HepG2 (cell line): ENCODE measurements around the gene ZNF101. TPM values are rescaled to one million over a fixed set of nuclear protein-coding genes. Genes with fewer than 3 reads are reported as not detected.
A peak's percentile ranks its signal among the peaks of the same experiment; 100 is the strongest.

Source experiments
- ATF7-NPFF ChIP-seq: sonication (generic); formaldehyde crosslinking; IDR thresholded peaks from 2 replicates; pipeline ENCODE4 v1.8.1; 2023; ENCODE audit warnings: mild to moderate bottlenecking, low read depth, missing genetic modification reagents, moderate library complexity
- HCFC1 ChIP-seq: fragments of 150-350 bp; IDR thresholded peaks from 2 replicates; pipeline ENCODE4 v1.6.1; 2014; ENCODE audit warnings: low read depth, low read length
- MXI1 ChIP-seq: IDR thresholded peaks from 3 replicates; pipeline ENCODE4 v1.6.1; 2012; ENCODE audit warnings: low read depth, low read length, inconsistent platforms, borderline replicate concordance
- NFRKB ChIP-seq: fragments of 450-650 bp; IDR thresholded peaks from 2 replicates; pipeline ENCODE4 v1.6.1; 2017
- PAX8 ChIP-seq: sonication (generic); formaldehyde crosslinking; IDR thresholded peaks from 2 replicates; pipeline ENCODE4 v1.8.0; 2022; ENCODE audit warnings: mild to moderate bottlenecking, missing genetic modification reagents, borderline replicate concordance
- PHF8 ChIP-seq: sonication (generic); formaldehyde crosslinking; IDR thresholded peaks from 2 replicates; pipeline ENCODE4 v1.5.0; 2020; ENCODE audit warnings: missing genetic modification reagents
- SNAI1 ChIP-seq: sonication (generic); formaldehyde crosslinking; IDR thresholded peaks from 2 replicates; pipeline ENCODE4 v1.5.0; 2020; ENCODE audit warnings: mild to moderate bottlenecking, missing genetic modification reagents, borderline replicate concordance
- TARDBP ChIP-seq: sonication (generic); formaldehyde crosslinking; IDR thresholded peaks from 2 replicates; pipeline ENCODE4 v1.8.0; 2022; ENCODE audit warnings: mild to moderate bottlenecking, missing genetic modification reagents
- THYN1 ChIP-seq: sonication (generic); formaldehyde crosslinking; IDR thresholded peaks from 2 replicates; pipeline ENCODE4 v1.8.1; 2023; ENCODE audit warnings: low read depth, mild to moderate bottlenecking, moderate library complexity, missing genetic modification reagents, borderline replicate concordance
- TOE1 ChIP-seq: sonication (generic); formaldehyde crosslinking; IDR thresholded peaks from 2 replicates; pipeline ENCODE4 v1.4.0; 2020; ENCODE audit warnings: mild to moderate bottlenecking, missing genetic modification reagents
- ZNF264 ChIP-seq: sonication (generic); formaldehyde crosslinking; IDR thresholded peaks from 2 replicates; pipeline ENCODE4 v1.4.0; 2020; ENCODE audit warnings: missing genetic modification reagents
- ZNF747 ChIP-seq: sonication (generic); formaldehyde crosslinking; IDR thresholded peaks from 2 replicates; pipeline ENCODE4 v1.8.1; 2023; ENCODE audit warnings: missing genetic modification reagents, mild to moderate bottlenecking, borderline replicate concordance
- ZNF780A ChIP-seq: sonication (generic); formaldehyde crosslinking; IDR thresholded peaks from 2 replicates; pipeline ENCODE4 v1.8.0; 2022; ENCODE audit warnings: mild to moderate bottlenecking, missing genetic modification reagents, moderate library complexity
- polyA plus RNA-seq, 8 experiments: library from polyadenylated mRNA; depleted of rRNA in 3 of 8; stranded (reverse) in 7 of 8; unstranded in 1 of 8; fragments of >200 nt; fragmentation: Illumina TruSeq in 4 of 8; extraction: Trizol in 4 of 8; gene quantifications; 2 replicates each; pipeline versions ENCODE4 v1.2.1 to v1.2.3, GENCODE V29; 2011 to 2016; ENCODE audit warnings: low read depth in 4 of 8, missing spikeins in 1 of 8, mixed read lengths in 1 of 8; ENCODE audit not compliant: insufficient read depth in 1 of 8
- total RNA-seq, 5 experiments: library from RNA; depleted of rRNA; stranded (reverse); fragments of >200 nt; fragmentation: Illumina TruSeq; extraction: Trizol; gene quantifications; 2 replicates each; pipeline ENCODE4 v1.2.3, GENCODE V29; 2016; ENCODE audit warnings: low read depth in 1 of 5
- TF ChIP-seq, protein P1 (sequence below): sonication (generic); formaldehyde crosslinking; IDR thresholded peaks from 2 replicates; pipeline ENCODE4 v1.4.0; 2020; ENCODE audit warnings: missing genetic modification reagents
- TF ChIP-seq, protein P2 (sequence below): sonication (generic); formaldehyde crosslinking; IDR thresholded peaks from 2 replicates; pipeline ENCODE4 v1.9.0; 2021; ENCODE audit warnings: missing genetic modification reagents, borderline replicate concordance
- TF ChIP-seq, protein P3 (sequence below): sonication (generic); formaldehyde crosslinking; IDR thresholded peaks from 2 replicates; pipeline ENCODE4 v1.5.0; 2020; ENCODE audit warnings: missing genetic modification reagents
- TF ChIP-seq, protein P4 (sequence below): sonication (generic); formaldehyde crosslinking; IDR thresholded peaks from 2 replicates; pipeline ENCODE4 v1.5.1; 2020; ENCODE audit warnings: missing genetic modification reagents, mild to moderate bottlenecking, borderline replicate concordance
- TF ChIP-seq, protein P5 (sequence below): sonication (generic); formaldehyde crosslinking; IDR thresholded peaks from 2 replicates; pipeline ENCODE4 v1.8.1; 2023; ENCODE audit warnings: mild to moderate bottlenecking, missing genetic modification reagents
- TF ChIP-seq, protein P6 (sequence below): IDR thresholded peaks from 2 replicates; pipeline ENCODE4 v1.6.1; 2016; ENCODE audit warnings: missing genetic modification reagents, missing compliant biosample characterization

Gene ZNF101
- total and polyA plus RNA-seq, 2 of the 13 experiments (the other 11 are each of a cell fraction or from before 2014, with no cell fraction given) = 12.9 to 28.9 TPM

DNA sequence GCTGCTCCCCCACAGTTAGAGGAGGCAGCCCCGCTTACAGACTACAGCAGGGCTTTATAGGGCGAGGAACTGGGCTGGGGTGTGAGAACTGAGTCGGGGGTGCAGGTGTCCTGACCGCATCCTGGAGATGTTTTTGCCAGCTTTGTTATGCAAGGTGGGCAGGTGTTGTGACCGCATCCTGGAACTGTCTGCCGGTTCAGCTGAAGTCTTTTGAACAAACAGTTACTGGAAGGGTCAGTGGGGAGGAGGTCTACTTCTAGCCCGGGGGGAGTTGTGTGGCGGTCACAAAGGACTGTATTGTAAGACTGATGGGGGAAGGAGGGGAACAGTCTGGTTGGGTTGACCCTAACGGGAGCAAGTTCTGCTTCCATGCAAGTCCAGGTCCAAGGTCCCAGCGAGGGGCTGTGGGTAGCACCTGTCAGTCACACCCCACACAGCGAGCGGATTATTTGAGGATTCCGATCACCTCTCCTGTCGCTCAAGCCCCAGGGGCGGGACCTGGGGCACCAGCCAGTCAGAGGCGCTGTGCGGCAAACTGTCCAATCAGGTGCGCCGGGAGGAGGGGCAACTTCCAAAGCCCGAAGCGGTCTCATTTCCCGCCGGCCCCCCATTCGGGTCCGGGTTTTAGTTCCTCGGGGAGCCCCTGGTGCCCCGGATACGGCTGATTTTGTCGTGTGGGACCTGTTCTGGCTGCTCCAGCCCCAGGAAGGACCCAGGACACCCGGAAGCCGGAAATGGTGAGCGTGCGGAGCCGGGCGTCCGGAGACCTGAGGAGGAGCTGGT is at the start of gene ZNF101 (continued):
- TF ChIP-seq, protein P1, sequence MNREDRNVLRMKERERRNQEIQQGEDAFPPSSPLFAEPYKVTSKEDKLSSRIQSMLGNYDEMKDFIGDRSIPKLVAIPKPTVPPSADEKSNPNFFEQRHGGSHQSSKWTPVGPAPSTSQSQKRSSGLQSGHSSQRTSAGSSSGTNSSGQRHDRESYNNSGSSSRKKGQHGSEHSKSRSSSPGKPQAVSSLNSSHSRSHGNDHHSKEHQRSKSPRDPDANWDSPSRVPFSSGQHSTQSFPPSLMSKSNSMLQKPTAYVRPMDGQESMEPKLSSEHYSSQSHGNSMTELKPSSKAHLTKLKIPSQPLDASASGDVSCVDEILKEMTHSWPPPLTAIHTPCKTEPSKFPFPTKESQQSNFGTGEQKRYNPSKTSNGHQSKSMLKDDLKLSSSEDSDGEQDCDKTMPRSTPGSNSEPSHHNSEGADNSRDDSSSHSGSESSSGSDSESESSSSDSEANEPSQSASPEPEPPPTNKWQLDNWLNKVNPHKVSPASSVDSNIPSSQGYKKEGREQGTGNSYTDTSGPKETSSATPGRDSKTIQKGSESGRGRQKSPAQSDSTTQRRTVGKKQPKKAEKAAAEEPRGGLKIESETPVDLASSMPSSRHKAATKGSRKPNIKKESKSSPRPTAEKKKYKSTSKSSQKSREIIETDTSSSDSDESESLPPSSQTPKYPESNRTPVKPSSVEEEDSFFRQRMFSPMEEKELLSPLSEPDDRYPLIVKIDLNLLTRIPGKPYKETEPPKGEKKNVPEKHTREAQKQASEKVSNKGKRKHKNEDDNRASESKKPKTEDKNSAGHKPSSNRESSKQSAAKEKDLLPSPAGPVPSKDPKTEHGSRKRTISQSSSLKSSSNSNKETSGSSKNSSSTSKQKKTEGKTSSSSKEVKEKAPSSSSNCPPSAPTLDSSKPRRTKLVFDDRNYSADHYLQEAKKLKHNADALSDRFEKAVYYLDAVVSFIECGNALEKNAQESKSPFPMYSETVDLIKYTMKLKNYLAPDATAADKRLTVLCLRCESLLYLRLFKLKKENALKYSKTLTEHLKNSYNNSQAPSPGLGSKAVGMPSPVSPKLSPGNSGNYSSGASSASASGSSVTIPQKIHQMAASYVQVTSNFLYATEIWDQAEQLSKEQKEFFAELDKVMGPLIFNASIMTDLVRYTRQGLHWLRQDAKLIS (CRISPR knock-in tag) = no peak
- TF ChIP-seq ZNF780A (CRISPR knock-in tag) (no peak), HCFC1 (no peak; the same call in 1 of the 2 replicates), MXI1 (no peak; the same call in 2 of the 3 replicates), TARDBP (CRISPR knock-in tag) (peak; percentile 49; the same call in 1 of the 2 replicates), ZNF747 (peak; percentile 11; the same call in 1 of the 2 replicates), ATF7-NPFF (no peak; the same call in 1 of the 2 replicates), TOE1 (CRISPR knock-in tag) (no peak), PAX8 (CRISPR knock-in tag) (no peak), THYN1 (no peak), PHF8 (CRISPR knock-in tag) (peak; percentile 59), SNAI1 (CRISPR knock-in tag) (no peak), ZNF264 (CRISPR knock-in tag) (peak; percentile 22; the same call in 1 of the 2 replicates), NFRKB (no peak)
- TF ChIP-seq, protein P2, sequence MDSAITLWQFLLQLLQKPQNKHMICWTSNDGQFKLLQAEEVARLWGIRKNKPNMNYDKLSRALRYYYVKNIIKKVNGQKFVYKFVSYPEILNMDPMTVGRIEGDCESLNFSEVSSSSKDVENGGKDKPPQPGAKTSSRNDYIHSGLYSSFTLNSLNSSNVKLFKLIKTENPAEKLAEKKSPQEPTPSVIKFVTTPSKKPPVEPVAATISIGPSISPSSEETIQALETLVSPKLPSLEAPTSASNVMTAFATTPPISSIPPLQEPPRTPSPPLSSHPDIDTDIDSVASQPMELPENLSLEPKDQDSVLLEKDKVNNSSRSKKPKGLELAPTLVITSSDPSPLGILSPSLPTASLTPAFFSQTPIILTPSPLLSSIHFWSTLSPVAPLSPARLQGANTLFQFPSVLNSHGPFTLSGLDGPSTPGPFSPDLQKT = no peak
- TF ChIP-seq, protein P3, sequence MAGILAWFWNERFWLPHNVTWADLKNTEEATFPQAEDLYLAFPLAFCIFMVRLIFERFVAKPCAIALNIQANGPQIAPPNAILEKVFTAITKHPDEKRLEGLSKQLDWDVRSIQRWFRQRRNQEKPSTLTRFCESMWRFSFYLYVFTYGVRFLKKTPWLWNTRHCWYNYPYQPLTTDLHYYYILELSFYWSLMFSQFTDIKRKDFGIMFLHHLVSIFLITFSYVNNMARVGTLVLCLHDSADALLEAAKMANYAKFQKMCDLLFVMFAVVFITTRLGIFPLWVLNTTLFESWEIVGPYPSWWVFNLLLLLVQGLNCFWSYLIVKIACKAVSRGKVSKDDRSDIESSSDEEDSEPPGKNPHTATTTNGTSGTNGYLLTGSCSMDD (CRISPR knock-in tag) = no peak
- TF ChIP-seq, protein P4, sequence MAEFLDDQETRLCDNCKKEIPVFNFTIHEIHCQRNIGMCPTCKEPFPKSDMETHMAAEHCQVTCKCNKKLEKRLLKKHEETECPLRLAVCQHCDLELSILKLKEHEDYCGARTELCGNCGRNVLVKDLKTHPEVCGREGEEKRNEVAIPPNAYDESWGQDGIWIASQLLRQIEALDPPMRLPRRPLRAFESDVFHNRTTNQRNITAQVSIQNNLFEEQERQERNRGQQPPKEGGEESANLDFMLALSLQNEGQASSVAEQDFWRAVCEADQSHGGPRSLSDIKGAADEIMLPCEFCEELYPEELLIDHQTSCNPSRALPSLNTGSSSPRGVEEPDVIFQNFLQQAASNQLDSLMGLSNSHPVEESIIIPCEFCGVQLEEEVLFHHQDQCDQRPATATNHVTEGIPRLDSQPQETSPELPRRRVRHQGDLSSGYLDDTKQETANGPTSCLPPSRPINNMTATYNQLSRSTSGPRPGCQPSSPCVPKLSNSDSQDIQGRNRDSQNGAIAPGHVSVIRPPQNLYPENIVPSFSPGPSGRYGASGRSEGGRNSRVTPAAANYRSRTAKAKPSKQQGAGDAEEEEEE (CRISPR knock-in tag) = no peak
- TF ChIP-seq, protein P5, sequence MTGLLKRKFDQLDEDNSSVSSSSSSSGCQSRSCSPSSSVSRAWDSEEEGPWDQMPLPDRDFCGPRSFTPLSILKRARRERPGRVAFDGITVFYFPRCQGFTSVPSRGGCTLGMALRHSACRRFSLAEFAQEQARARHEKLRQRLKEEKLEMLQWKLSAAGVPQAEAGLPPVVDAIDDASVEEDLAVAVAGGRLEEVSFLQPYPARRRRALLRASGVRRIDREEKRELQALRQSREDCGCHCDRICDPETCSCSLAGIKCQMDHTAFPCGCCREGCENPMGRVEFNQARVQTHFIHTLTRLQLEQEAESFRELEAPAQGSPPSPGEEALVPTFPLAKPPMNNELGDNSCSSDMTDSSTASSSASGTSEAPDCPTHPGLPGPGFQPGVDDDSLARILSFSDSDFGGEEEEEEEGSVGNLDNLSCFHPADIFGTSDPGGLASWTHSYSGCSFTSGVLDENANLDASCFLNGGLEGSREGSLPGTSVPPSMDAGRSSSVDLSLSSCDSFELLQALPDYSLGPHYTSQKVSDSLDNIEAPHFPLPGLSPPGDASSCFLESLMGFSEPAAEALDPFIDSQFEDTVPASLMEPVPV = no peak; the same call in 1 of the 2 replicates
- TF ChIP-seq, protein P6, sequence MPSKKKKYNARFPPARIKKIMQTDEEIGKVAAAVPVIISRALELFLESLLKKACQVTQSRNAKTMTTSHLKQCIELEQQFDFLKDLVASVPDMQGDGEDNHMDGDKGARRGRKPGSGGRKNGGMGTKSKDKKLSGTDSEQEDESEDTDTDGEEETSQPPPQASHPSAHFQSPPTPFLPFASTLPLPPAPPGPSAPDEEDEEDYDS = peak; percentile 86
